Bronchus fibroblast of lung (primary cell): ENCODE measurements around the gene ACOXL. TPM values are rescaled to one million over a fixed set of nuclear protein-coding genes. Genes with fewer than 3 reads are reported as not detected.

Source experiments
- total RNA-seq: library from RNA; depleted of rRNA; stranded (reverse); fragments of >200 nt; gene quantifications from 2 replicates; pipeline ENCODE4 v1.2.3, GENCODE V29; 2015

ACOXL gene
- total RNA-seq = not detected in 2 replicates

GRCh38 chr2:110732422-110733413 is at the start of gene ACOXL:
ACOXL (plus strand) TSS chr2:110732573; CDS start chr2:110768390, 35,817 bp downstream.

DNA sequence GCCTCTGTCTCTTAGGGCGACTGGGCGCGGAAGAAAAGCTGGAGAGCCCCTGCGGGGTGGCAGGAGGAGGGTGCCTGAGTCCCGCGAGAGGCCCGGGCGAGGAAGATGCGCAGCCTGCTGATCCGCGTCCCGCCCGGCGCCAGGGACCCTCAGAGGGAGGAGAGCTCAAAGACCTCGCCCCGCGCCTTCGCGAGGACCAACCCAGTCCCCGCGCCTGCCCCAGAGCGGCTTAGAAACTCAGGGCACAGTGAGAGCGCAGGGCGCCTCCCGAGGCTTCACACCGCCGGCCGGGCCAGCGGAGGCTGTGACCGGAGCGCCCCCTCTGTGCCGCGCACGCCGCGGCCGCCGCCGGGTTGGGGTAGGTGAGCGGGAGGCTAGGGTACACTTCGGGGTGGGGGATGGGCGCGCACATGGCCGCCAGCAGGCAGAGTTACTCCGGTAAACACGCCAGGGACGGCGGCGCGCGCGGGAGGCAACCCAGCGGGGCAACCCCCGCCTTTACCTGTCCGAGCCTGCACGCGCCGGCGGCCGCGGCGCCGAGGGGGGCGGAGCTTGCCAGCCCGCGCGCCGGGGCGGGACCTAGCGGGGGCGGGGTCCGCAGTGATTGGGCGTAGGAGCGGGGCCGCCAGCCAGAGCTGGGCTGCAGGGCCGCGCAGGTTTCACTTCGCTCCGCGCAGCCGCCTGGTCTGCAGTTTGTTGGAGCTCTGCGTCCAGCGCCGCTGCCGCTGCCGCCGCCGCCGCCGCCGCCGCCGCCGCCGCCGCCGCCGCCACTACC is 388.1 kb downstream of the ACOXL start, which contains the start of gene BCL2L11:
Gene BCL2L11, plus strand, starts transcription at position 662 of the 775 bp plus-strand sequence. CDS start 2,832 bp downstream, outside the sequence.

Other genes with a start within 250 kb of the ACOXL start
- gene RGPD6, start 155.4 kb upstream of the ACOXL start, total RNA-seq = 2.7 and 5.2 TPM in 2 replicates
- gene BUB1, start 54.5 kb upstream of the ACOXL start, total RNA-seq = 56.5 and 59.0 TPM in 2 replicates